GM21423 (cell line): Measurements from ENCODE around the gene FGD4.

Experiments used
- ATAC-seq: cut with Tn5 transposase; IDR thresholded peaks from one replicate; pipeline ENCODE4 v1.9.1; 2021; ENCODE audit warnings: mild to moderate bottlenecking, moderate library complexity; ENCODE audit not compliant: unreplicated experiment

FGD4 gene

GRCh38 chr12:32666018-32666417 is 266.7 kb downstream of the FGD4 start:
- no peak for ATAC-seq

DNA sequence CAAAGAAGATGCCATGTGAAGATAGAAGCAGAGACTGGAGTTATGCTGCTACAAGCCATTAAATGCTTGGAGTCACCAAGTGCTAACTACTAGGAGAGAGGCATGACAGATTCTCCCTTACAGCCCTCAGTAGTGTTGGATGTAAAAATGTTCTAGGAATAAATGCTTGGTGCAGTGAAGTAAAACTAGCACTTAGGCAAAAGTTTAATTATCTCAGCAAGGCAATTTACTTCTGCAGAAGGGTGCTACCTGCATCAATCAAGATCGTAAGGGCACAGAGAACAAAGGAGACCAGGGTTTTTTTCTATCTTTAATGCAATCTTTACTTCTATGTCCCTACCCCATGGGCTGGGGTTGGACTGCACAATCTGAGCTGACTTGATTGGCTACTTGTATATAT is 270.2 kb downstream of the FGD4 start:
- no peak for ATAC-seq

GRCh38 chr12:32671930-32672780 is 272.8 kb downstream of the FGD4 start:
- no peak for ATAC-seq

DNA sequence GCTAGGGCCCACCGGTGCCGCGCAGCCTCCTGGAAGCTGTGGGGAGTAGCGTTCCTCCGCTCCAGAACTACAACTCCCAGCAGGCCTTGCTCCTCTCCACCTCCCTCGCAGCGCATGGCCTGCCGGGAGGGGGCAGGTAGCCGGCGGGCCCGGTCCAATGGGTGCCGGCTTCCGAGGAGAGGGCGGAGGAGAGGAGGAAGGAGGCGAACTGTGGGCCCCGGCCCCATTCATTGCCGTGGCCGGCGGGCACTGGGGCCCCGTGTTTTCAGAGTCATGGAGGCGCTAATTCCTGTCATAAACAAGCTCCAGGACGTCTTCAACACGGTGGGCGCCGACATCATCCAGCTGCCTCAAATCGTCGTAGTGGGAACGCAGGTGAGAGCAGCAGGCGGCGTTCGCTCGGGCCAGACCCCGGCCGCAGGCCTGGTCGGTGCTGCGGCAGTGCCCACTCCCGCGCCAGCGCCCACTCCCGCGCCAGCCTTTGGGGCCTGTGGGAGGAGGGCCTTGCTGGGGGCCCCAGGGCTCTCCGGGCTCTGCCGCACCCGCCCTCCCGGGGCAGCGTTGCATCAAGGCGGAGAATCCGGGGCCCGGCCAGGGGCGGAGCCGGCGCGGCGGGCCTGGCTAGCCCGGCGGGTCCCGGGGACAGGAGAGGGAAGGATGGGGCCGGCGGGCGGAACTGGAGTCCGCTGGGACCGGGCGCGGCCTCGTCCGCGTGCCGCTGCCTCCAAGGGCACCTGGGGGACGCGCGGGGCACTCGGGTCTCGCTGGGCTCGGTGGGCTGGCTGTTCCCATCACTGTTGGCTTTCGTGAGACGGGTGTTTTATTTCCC is 279.9 kb downstream of the FGD4 start, which contains the start of gene DNM1L:
TSS of gene DNM1L (plus strand) at position 211 of the 829 bp plus-strand sequence. CDS start at position 274, 63 bp downstream.
- ATAC-seq = peak; percentile 94

DNA sequence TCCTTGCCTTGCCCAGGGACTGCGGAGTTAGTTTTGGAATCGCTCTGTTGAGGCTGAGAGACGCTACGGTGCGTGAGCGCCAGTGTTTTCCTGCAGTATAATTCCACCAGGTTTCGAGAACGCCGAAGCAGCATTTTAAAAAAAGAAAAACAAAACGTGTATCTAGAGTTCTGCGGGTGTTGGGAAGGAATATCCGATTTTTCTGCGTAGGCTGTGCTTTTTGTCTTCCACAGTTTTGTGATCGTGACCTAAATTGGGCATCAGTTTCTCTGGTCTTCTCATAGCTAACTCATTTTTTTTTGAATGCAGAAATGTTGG is 280.5 kb downstream of the FGD4 start:
- ATAC-seq = no peak

GRCh38 chr12:32680787-32681186 is 281.4 kb downstream of the FGD4 start:
- ATAC-seq = no peak

- no peak for ATAC-seq
Measured at GRCh38 chr12:32681272-32681671, 281.9 kb downstream of the FGD4 start.

DNA sequence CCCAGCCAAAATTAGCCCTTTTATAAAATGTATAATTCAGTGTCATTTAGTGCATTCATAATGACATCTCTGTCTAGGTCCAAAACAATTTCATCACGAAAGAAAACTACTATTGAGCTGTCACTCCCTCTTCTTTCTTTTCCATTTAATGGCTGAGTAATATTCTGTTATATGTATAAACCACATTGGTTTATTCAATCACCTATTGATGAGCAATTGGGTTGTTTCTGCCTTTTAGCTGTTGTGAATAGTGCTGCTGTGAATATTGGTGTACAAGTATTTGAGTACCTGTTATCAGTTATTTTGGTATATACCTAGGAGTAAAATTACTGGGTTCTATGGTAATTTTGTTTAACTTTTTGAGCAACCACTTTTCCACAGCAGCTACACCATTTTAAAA is 287.0 kb downstream of the FGD4 start:
- ATAC-seq = no peak

- ATAC-seq = no peak
Measured at GRCh38 chr12:32688786-32689185, 289.4 kb downstream of the FGD4 start.

- ATAC-seq = no peak
Measured at GRCh38 chr12:32690927-32691326, 291.6 kb downstream of the FGD4 start.

- no peak for ATAC-seq
Measured at GRCh38 chr12:32692358-32692757, 293.0 kb downstream of the FGD4 start.

DNA sequence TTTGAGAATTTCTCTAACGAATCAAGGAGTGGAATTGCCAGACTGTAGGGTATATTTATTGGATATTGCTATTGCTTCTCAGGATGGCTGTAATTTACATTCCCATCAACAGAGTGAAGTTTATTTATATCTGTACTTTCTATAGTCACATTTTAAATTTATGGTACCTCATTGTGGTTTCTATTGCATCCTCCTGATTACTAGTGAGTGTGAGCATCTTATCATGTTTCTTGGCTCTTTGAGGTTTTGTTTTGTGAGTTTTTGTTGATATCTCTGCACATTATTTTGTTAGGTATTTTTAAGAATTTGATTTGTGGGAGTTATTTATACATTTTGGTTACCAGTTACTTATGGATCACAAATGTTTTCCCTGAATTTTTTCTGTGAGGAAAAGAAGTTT is 293.7 kb downstream of the FGD4 start:
- ATAC-seq = no peak
